Ascending aorta (tissue), 2 donors: ENCODE measurements around the gene TECPR1. TPM values are rescaled to one million over a fixed set of nuclear protein-coding genes. Genes with fewer than 3 reads are reported as not detected.

Source experiments
- DNase-seq, 2 donors: peaks; one replicate each; pipeline ENCODE4 v3.0.0-alpha.2; 2019; ENCODE audit warnings: low spot score in 2 of 2
- H3K27ac ChIP-seq, 2 donors: fragments of 200-600 bp; sonication (generic); one replicate each; pipeline ENCODE4 v1.5.1; 2016 to 2017; ENCODE audit warnings: mild to moderate bottlenecking in 1 of 2
- H3K27me3 ChIP-seq: fragments of 200-600 bp; sonication (generic); one replicate; pipeline ENCODE4 v1.5.1; 2017
- H3K36me3 ChIP-seq, 2 donors: fragments of 200-600 bp; sonication (generic); one replicate each; pipeline ENCODE4 v1.5.1; 2016
- H3K4me1 ChIP-seq, 2 donors: fragments of 200-600 bp; sonication (generic); one replicate each; pipeline ENCODE4 v1.5.1; 2016 to 2017; ENCODE audit warnings: mild to moderate bottlenecking in 1 of 2
- H3K4me3 ChIP-seq, 2 donors: fragments of 200-600 bp; sonication (generic); one replicate each; pipeline ENCODE4 v1.5.1; 2016 to 2017; ENCODE audit warnings: mild to moderate bottlenecking in 1 of 2
- H3K9me3 ChIP-seq, 2 donors: fragments of 200-600 bp; sonication (generic); one replicate each; pipeline ENCODE4 v1.5.1; 2016
- intact Hi-C: fragments of 100-400 bp; cut with DNase I; formaldehyde crosslinking; loops from one replicate; pipeline ENCODE4 v1.15.1; 2023
- total RNA-seq: library from RNA; depleted of rRNA; stranded (reverse); fragments of >200 nt; gene quantifications from one replicate; pipeline ENCODE4 v1.1.0, GENCODE V29; 2016
- TF ChIP-seq, protein P1 (sequence below), 3 experiments: fragments of 200-600 bp in 2 of 3; fragments of 450-650 bp in 1 of 3; sonication (generic) in 2 of 3; IDR thresholded peaks; one replicate each; pipeline ENCODE4 v1.5.1; 2016 to 2019; ENCODE audit warnings: antibody characterized with exemption in 3 of 3, mild to moderate bottlenecking in 1 of 3, moderate library complexity in 1 of 3

TECPR1 gene
- total RNA-seq, 1 donor from 2014 or later = 28.1 TPM

DNA sequence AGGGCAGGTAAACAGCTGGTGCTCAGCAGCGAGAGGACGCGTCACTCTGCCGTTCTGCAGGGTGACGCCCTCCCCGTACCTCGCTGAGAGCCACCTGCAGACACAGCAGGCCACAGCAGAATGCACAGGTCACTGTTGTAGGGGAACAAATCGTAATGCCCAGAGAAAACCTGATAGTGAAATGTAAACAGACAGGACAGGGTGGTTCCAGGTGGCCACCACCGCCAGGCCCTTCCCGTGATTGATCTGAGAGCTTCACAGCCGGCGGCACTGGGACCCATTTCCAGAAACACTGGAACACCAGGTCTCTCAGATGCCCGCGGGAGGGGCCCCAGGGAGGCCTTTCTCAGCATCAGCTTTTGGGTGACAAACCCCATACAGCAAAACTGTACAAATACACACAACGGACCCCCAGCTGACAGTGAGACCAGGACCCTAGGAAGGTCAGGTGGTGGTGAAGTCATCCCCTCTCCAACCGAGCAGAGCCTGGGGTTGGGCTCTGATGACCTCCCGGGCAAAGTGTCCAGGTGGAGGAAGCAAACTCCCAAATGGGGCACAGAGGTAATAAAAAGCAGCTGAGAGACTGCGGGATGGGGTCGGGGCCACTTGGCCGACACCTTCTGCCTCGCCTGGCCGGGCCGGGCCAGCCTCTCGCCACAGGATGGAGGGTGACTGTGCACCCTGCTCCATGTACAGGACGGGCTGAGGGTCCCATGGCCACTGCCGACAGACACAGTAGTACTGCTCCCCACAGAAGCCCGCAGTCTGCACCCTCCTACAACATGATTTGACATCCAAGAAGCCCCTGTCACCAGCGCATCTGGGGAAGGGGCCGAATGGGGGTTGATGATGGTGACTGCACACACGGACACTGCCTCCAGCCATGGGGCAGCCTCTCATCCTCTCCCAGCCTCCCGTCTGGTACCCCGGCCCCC lies 36.2 kb downstream of the TECPR1 start:
- TF ChIP-seq, protein P1, sequence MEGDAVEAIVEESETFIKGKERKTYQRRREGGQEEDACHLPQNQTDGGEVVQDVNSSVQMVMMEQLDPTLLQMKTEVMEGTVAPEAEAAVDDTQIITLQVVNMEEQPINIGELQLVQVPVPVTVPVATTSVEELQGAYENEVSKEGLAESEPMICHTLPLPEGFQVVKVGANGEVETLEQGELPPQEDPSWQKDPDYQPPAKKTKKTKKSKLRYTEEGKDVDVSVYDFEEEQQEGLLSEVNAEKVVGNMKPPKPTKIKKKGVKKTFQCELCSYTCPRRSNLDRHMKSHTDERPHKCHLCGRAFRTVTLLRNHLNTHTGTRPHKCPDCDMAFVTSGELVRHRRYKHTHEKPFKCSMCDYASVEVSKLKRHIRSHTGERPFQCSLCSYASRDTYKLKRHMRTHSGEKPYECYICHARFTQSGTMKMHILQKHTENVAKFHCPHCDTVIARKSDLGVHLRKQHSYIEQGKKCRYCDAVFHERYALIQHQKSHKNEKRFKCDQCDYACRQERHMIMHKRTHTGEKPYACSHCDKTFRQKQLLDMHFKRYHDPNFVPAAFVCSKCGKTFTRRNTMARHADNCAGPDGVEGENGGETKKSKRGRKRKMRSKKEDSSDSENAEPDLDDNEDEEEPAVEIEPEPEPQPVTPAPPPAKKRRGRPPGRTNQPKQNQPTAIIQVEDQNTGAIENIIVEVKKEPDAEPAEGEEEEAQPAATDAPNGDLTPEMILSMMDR (IDR thresholded peaks at IDR 0.05) = no peak
- no peaks in the 10 kb centered on the region for H3K4me1 ChIP-seq
- no peaks in the 10 kb centered on the region for H3K27me3 ChIP-seq
- no peak overlapping the region for H3K27ac ChIP-seq
- DNase-seq = peak in 1 of 2 donors; percentile 48
- no peak overlapping the region for H3K4me3 ChIP-seq
- intact Hi-C loops = no loop called here
- H3K9me3 ChIP-seq = no peaks in the 10 kb centered on the region
- H3K36me3 ChIP-seq = peaks cover 18 to 22% of the 10 kb centered on the region in 2 donors

DNA sequence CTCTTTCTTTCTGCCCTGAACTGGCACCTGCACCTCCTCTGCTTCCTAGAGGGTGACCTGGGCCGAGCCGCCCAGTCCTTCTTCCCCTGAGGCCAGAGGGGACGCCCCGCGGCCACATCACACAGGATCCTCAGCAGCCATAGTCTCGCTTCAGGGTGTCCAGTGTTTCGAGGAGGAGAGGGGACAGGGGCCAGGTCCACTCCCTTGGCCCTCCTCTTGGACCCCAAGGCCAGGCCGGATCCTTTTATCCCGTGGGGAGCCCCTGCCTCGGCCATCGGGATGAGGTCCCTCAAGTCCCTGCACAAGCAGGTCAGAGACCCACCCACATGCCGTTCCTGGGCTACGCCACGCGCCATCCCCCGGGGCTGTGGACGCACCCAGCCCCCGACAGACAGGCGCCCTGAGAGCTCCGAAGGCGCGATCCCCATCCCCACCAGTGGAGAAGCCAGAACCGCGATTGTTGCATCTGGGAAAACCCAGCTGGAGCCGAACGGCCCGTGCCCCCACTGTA lies 37.2 kb downstream of the TECPR1 start:
- no peaks in the 10 kb centered on the region for H3K4me1 ChIP-seq
- peaks cover 18 to 22% of the 10 kb centered on the region in 2 donors for H3K36me3 ChIP-seq
- H3K4me3 ChIP-seq = no peak overlapping the region
- H3K27ac ChIP-seq = no peak overlapping the region
- peak in 1 of 2 donors; percentile 50 for DNase-seq
- H3K9me3 ChIP-seq = no peaks in the 10 kb centered on the region
- TF ChIP-seq, protein P1 (IDR thresholded peaks at IDR 0.05) = no peak
- intact Hi-C loops = no loop called here
- no peaks in the 10 kb centered on the region for H3K27me3 ChIP-seq

DNA sequence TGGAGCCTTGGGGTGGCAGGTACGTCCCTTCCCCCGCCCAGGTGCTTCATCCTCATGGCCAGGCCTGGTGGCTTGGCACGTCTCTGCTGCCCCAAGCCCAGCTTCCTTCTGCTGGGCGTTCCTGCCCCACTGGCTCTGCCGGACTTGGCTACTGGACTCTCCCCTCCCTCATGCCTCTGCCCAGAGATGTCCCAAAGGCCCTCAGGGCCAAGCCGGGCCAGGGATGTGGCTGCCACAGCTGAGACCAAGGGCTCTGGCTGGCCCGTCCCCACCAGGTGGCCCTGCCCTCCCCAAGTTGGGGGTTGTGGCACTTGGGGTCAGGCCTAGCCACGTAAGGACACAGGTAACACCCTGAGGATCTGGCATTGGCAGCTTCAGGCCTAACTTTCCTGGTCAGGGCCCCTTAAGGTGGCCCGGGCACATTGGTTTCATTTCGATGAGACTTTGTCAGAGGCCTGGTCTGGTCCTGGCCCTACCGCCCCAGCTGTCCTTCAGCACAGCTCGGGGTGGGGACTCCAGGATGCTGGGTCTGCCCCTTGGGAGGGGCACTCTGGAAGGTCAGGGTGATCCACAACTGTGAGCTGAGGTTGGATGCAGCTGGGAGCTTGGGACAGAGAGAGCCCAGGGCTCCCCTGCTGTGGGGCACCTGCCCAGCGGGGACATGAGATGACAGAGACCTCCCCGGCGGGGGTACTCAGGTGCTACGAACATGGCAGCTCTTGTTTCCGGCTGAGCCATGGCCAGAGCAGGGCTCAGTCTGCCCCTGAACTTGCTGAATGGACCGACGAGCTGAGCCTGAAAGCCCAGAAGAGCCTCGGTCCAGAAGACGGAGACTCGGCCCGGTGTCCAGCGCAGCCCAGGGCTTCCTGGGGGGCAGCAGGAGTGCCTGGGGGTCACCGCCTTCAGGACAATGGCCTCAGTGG lies 37.9 kb downstream of the TECPR1 start:
- DNase-seq = peak in 1 of 2 donors; percentile 62
- Histone ChIP-seq H3K27me3 (no peaks in the 10 kb centered on the region), H3K9me3 (no peaks in the 10 kb centered on the region), H3K4me1 (no peaks in the 10 kb centered on the region), H3K27ac (no peak overlapping the region), H3K4me3 (no peak overlapping the region), H3K36me3 (peaks cover 13 to 18% of the 10 kb centered on the region in 2 donors)
- TF ChIP-seq, protein P1 (IDR thresholded peaks at IDR 0.05) = no peak
- intact Hi-C loops = no loop called here

DNA sequence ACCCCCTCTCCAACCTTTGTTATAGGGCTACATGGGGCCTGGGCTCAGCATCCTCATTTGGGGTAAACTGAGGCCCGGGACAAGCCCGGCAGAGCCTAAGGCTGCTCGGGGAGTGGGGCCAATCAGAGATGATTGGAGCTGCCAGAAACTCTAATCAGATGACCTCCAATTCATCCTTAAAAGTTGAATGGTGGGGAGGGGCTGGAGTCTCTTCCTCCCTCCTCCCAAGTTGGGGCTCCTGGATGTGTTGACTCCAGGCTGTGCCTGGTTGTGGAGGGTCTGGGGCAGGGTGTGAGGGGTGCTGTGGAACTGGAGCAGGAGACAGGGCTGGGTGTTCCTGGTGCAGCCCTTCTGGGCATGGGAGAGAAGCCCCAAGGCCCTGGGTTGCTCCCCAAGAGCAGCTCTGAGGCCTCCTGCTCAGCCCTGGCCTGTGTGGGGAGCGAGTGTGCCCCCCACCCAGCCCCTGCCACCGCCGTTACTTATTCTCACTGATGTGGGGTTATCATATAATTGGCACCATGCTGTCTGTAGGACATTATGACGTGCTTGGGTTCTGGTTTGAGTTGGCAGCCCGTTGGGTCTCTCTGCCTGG lies 38.6 kb downstream of the TECPR1 start:
- H3K4me3 ChIP-seq = no peak overlapping the region
- H3K27me3 ChIP-seq = no peaks in the 10 kb centered on the region
- no peaks in the 10 kb centered on the region for H3K9me3 ChIP-seq
- no peaks in the 10 kb centered on the region for H3K4me1 ChIP-seq
- no peak overlapping the region for H3K27ac ChIP-seq
- H3K36me3 ChIP-seq = peaks cover 13 to 18% of the 10 kb centered on the region in 2 donors
- TF ChIP-seq, protein P1 (IDR thresholded peaks at IDR 0.05) = no peak
- intact Hi-C loops = no loop called here
- peak in 1 of 2 donors; percentile 53 for DNase-seq

DNA sequence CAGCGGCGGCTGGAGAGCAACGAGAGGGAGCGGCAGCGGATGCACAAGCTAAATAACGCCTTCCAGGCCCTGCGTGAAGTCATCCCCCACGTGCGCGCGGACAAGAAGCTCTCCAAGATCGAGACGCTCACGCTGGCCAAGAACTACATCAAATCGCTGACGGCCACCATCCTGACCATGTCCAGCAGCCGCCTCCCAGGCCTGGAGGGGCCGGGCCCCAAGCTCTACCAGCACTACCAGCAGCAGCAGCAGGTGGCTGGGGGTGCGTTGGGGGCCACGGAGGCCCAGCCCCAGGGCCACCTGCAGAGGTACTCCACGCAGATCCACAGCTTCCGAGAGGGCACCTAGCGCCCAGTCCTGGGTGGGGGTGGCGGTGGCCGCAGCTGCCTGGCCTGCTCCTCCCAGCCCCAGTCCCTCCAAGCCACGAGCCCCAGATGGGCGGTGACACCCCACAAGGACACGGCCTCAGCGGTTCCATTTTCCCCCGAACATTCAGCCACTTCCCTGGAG lies 39.4 kb downstream of the TECPR1 start:
- intact Hi-C loops = no loop called here
- DNase-seq = peak in 1 of 2 donors; percentile 58
- Histone ChIP-seq H3K9me3 (no peaks in the 10 kb centered on the region), H3K27ac (no peak overlapping the region), H3K4me1 (no peaks in the 10 kb centered on the region), H3K4me3 (no peak overlapping the region), H3K36me3 (peaks cover 9 to 17% of the 10 kb centered on the region in 2 donors), H3K27me3 (no peaks in the 10 kb centered on the region)
- TF ChIP-seq, protein P1 (IDR thresholded peaks at IDR 0.05) = no peak
